Left lobe of liver (tissue), 2 donors: ENCODE results near the gene EXOSC9. TPM values are rescaled to one million over a fixed set of nuclear protein-coding genes. Genes with fewer than 3 reads are reported as not detected.
"Not testable (repeated sequence)": the region's sequence is repeated elsewhere in the genome, so short reads cannot be mapped to it uniquely, and the experiment has no call there.

Experiments used
- ATAC-seq: fragments of 200-7000 bp; cut with Tn5 transposase; one replicate; pipeline ENCODE4 v1.9.1; 2020; ENCODE audit warnings: mild to moderate bottlenecking, moderate library complexity
- DNase-seq: peaks from one replicate; pipeline ENCODE4 v3.0.0-alpha.2; 2020; ENCODE audit warnings: low spot score
- total RNA-seq: library from RNA; stranded (reverse); gene quantifications from one replicate; pipeline ENCODE4 v1.2.1, GENCODE V29; 2021
- donor health status: DM: no; HTN: no; CAD: no; lungs with moderate emphysema.
- donor health status: DM: no; HTN: yes; CAD: no.

Gene EXOSC9, protein sequence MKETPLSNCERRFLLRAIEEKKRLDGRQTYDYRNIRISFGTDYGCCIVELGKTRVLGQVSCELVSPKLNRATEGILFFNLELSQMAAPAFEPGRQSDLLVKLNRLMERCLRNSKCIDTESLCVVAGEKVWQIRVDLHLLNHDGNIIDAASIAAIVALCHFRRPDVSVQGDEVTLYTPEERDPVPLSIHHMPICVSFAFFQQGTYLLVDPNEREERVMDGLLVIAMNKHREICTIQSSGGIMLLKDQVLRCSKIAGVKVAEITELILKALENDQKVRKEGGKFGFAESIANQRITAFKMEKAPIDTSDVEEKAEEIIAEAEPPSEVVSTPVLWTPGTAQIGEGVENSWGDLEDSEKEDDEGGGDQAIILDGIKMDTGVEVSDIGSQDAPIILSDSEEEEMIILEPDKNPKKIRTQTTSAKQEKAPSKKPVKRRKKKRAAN
- 5.0 TPM for total RNA-seq

DNA sequence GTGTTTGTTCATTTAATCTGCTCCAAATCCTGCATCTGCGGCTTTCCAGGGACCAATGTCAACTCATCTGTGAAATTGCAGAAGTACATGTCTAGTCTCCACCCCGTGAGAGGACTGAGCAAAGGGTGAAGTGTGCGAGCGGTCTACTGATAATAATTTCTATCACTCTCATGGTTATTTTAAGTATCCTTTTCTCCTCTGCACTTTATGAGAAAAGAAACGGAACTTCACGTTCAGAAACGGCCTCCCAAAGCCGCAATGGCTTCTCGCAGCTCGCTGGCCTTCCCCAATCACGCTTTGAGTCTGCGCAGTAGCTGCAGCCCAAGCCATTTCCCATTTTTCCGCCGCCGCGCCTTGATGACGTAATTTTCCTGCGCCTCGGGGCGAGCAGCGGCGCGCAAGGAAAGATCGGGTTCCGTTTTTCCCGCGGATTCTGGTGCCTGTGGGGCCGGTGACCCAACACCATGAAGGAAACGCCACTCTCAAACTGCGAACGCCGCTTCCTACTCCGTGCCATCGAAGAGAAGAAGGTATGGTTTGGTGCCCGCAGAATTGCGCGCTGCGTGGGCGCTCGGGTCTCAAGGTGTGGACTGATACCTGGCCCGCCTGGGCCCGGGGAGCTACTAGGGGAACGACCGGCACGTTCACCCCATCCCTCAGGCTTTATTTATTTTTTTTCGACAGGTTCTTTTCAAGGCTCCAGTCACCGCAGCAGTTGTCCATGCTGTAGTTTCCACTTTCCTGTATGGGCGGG is at the start of gene EXOSC9:
TSS of gene EXOSC9 (plus strand) at position 363 of the 754 bp plus-strand sequence. CDS start at position 465, 102 bp downstream.
- peak; percentile 97 for ATAC-seq
- peak; percentile 94 for DNase-seq

DNA sequence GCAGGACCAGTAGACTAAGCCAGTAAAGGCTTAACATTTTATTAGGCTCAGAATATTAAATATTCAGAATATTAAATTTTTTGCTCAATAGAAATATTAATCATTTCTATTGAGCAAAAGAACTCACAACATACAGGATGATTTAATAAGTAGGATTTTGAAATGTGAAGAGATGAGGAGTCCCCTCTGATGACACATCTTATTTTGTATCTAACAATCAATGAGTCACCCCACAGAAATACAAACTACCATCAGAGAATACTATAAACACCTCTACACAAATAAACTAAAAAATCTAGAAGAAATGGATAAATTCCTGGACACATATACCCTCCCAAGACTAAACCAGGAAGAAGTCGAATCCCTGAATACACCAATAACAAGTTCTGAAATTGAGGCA is 49.0 kb upstream of the EXOSC9 start:
- not testable (repeated sequence) for ATAC-seq, DNase-seq

GRCh38 chr4:121758925-121759568 is 42.1 kb upstream of the EXOSC9 start:
- ATAC-seq, result no peak
- DNase-seq, result no peak

DNA sequence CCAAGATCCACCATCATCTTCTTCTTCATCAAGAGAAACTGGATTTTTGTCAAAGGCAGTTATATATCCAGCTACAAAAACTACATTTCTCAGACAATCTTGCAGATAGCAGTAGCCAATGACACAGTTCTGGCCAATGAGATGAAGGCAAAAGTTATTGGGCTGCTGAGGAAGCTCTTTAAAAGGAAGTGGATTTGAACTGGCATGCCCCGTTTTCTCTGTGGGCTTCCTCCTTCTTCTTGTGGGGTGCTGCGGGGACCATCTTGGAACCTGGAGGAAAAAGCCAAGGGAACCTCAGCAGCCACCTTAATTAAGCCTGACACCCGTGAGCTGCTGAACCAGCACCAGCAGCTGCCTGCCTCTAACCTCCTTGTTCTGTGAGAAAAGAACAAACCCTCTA is 40.9 kb upstream of the EXOSC9 start:
- no peak for ATAC-seq
- no peak for DNase-seq

DNA sequence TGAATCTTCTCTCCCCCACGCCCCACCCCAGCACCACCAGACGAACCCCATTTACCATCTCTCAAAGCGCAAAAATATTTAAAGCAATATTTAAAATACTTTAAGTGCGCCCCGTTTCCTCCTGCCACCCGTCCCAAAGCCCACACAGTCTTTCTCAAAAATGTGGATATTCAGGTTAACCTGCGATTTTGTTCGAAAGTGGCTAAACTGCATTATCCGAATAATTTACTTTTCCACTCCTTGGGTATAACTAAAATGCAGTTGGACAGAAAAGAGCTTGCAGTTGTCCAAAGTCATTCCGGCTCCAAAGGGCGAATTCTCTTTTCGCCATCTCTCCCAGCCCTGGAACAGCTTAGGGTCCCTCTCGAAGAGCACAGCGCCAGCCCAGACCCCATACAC is 36.8 kb upstream of the EXOSC9 start:
- DNase-seq, result no peak
- no peak for ATAC-seq

DNA sequence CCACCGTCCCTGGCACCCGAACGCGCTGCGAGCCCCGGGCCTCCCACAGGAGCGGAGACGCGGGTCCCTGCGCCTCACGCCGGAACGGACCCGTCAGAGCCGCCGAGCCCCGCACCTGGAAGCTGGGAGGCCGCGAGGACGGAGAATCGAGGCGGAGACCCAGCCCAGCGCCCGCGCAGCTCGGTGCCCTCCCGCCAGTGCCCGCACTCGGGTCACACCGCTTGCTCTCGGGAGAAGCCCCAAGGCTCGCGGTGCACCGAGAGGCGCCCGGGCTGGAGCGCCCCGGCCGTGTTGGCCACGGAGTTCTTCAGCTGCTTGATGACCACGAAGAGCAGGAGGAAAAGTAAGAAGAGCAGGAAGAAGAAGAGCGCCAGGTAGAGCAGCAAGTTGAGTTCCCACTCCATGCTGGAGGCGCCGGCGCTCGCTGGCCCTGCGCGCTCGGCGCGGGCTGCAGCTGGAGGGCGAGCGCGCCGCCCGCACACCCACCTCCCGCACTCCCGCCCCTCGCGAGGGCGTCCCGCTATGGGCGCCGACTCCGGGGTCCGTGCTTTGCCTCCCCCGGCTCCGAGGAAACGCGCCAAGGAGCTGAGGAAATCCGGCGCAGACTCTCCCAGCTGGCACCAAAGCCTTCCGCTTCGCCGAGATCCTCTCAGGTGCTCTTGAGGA is 36.3 kb upstream of the EXOSC9 start, which contains the start of gene SMIM43:
TSS of gene SMIM43 (minus strand) at position 463 of the 666 bp plus-strand sequence. CDS start at position 404, 59 bp downstream.
- ATAC-seq, result no peak
- no peak for DNase-seq

DNA sequence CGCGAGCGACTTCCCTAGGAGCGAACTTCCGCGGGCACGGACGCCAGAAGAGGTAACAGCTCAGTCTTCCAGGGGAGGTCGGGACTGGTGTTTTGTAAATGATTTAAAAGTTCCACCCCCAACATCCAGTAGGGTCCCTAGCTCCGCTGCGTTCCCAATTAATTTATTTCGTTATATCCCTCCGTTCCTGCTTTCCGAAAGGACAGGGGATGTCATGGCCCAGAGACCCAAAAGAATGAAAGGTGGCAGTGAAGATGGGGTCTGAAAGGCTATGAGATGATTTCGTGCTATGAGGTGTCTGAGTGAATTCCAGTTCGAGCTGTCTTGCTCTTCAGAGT is 35.8 kb upstream of the EXOSC9 start:
- no peak for DNase-seq
- no peak for ATAC-seq

DNA sequence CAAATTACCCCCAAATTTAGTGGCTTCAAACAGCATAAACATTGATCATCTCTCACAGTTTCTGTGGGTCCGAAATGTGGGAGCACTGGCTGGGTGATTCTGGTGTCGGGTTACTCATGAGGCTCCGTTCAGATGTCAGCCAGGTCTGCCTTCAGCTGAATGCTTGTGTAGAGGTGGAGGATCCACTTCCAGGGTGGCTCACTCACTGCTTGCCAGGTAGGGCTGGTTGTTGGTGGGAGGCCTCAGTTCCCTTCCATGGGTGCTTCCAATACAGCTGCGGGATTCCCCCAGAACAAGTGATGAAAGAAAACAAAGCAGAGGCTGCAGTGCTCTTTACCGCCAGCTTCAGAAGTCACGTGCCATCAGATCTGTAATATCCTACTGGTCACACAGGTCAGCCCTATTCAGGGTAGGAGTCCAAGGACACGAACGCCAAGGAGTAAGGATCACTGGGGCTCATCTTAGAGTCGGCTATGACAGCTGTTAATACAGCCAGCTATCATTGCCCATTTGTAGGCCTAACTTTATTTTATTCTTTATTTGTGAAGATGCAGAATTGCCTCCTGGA is 35.1 kb upstream of the EXOSC9 start:
- DNase-seq, result no peak

GRCh38 chr4:121767166-121767565 is 34.0 kb upstream of the EXOSC9 start:
- ATAC-seq (no peak), DNase-seq (no peak)

More for the DNA sequence above, 35.1 kb upstream of the EXOSC9 start:
- no peak for ATAC-seq

DNA sequence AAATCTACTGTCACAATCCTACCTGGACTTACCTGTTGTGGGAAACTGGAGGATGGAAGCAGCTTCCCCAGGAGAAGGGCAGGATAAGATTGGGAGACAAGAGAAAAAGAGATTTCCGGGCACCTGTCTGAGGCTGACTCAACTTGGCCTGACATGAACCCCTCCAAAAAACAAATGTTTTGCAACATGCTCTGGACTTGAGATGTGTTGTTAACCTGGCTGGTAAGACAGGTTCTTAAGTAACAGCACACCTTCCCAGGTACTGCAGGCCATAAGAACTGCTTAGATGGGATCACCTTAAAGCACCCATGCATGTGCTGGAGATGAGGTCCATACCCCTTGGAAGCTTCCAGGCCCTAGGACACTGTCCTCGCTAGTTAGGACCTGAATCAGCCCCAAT is 31.8 kb upstream of the EXOSC9 start:
- DNase-seq (no peak), ATAC-seq (no peak)

- no peak for ATAC-seq
- no peak for DNase-seq
These were observed 29.3 kb upstream of the EXOSC9 start for GRCh38 chr4:121771869-121772268.

- ATAC-seq, result no peak
- DNase-seq, result no peak
These were observed 27.2 kb upstream of the EXOSC9 start for GRCh38 chr4:121773883-121774282.

GRCh38 chr4:121776610-121777401 is 24.3 kb upstream of the EXOSC9 start:
- no peak for DNase-seq
- no peak for ATAC-seq

GRCh38 chr4:121777625-121778024 is 23.5 kb upstream of the EXOSC9 start:
- no peak for ATAC-seq

DNA sequence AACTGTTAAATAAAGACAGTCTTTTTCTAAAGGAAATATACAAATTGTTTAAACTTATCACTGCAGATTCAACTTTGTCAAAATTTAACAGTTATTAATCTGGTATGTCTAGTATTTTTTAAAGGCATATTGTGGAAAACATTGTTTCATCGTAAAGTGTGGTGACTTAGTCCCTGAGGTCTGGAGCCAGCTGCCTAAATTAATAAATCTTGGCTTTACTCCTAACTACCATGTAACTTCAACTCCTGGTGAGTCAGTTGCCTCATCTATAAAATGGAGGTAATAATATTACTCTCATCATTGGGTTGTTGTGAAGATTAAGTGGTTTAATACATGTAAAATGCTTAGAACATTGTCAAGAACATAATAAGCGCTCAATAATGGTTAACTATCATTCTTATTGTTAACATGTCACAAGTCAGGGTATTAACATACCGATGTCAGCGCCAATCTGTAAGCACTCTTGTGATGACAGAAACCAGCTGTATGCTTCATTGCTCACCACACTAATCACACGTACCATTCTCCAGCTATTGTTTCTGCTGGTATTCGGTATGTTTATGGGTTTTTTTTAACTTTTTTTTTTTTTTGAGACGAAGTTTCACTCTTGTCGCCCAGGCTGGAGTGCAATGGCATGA is 22.0 kb upstream of the EXOSC9 start:
- ATAC-seq (no peak), DNase-seq (no peak)

More at GRCh38 chr4:121777625-121778024, 23.5 kb upstream of the EXOSC9 start:
- DNase-seq, result no peak

DNA sequence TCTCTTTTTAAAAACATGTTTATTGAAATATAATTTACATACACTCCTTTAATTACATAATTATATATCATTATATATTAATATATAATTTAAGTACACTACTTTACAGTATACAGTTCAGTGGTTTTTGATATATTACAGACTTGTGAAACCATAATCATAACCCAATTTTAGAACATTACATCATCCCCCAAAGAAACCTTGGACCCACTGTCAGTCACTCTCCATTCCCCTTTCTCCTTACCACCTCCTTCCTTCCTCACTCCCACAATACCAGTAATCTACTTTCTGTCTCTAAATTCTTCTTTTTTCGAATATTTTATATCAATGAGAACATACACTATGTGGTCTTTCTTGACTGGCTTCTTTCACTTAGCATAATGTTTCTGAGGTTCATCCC is 17.9 kb upstream of the EXOSC9 start:
- no peak for ATAC-seq
- no peak for DNase-seq

DNA sequence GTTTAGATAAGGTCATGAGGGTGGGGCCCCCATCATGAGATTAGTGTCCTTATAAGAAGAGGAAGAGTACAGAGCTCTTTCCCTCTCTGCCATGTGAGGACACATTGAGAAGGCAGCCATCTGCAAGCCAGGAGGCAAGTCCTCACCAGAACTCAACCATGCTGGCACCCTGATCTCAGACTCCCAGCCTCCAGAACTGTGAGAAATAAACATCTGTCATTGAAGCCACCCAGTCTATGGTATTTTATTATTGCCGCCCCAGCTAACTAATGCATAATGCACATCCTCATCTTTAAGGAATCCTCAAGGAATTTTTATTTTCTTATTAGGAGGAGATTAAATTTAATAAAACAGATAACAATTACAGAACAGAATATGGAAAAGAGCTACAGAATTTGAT is 16.7 kb upstream of the EXOSC9 start:
- no peak for ATAC-seq
- DNase-seq, result no peak

GRCh38 chr4:121784975-121785374 is 16.1 kb upstream of the EXOSC9 start:
- DNase-seq (no peak), ATAC-seq (no peak)

GRCh38 chr4:121785479-121785878 is 15.6 kb upstream of the EXOSC9 start:
- no peak for ATAC-seq
- DNase-seq, result no peak
